Karpas-422 (cell line): Measurements from ENCODE around the gene EGFLAM. TPM values are rescaled to one million over a fixed set of nuclear protein-coding genes. Genes with fewer than 3 reads are reported as not detected.
A peak's percentile ranks its signal among the peaks of the same experiment; 100 is the strongest.

Experiments
- DNase-seq: peaks from one replicate; pipeline ENCODE4 v3.0.0-alpha.2; 2015
- H2AFZ ChIP-seq: fragments of 200-600 bp; sonication (generic); 2 replicates; pipeline ENCODE4 v1.6.1; 2014; ENCODE audit warnings: antibody characterized with exemption, low read length, mixed read lengths
- H3K27ac ChIP-seq: fragments of 200-600 bp; sonication (generic); 2 replicates; pipeline ENCODE4 v1.5.1; 2014; ENCODE audit warnings: mild to moderate bottlenecking, low read length, moderate library complexity
- H3K27me3 ChIP-seq: fragments of 200-600 bp; sonication (generic); 2 replicates; pipeline ENCODE4 v1.6.1; 2014; ENCODE audit warnings: low read length, mixed read lengths
- H3K36me3 ChIP-seq: fragments of 200-600 bp; sonication (generic); 2 replicates; pipeline ENCODE4 v1.6.1; 2014; ENCODE audit warnings: low read length, mixed read lengths; ENCODE audit not compliant: insufficient read depth
- H3K4me1 ChIP-seq: fragments of 200-600 bp; sonication (generic); 2 replicates; pipeline ENCODE4 v1.6.1; 2014; ENCODE audit warnings: mild to moderate bottlenecking, low read length, mixed read lengths
- H3K4me2 ChIP-seq: fragments of 200-600 bp; sonication (generic); 2 replicates; pipeline ENCODE4 v1.6.1; 2014; ENCODE audit warnings: low read length, low read depth, mild to moderate bottlenecking; ENCODE audit not compliant: poor library complexity, severe bottlenecking
- H3K4me3 ChIP-seq: fragments of 200-600 bp; sonication (generic); 2 replicates; pipeline ENCODE4 v1.5.1; 2014; ENCODE audit warnings: mild to moderate bottlenecking, antibody characterized with exemption, low read length, mixed read lengths
- H3K79me2 ChIP-seq: fragments of 200-600 bp; sonication (generic); 2 replicates; pipeline ENCODE4 v1.6.1; 2014; ENCODE audit warnings: mild to moderate bottlenecking, low read length, mixed read lengths
- H3K9ac ChIP-seq: fragments of 200-600 bp; sonication (generic); 2 replicates; pipeline ENCODE4 v1.6.0; 2014; ENCODE audit warnings: low read length
- H3K9me2 ChIP-seq: fragments of 200-600 bp; sonication (generic), shearing (Covaris generic); replicated peaks from 2 replicates; pipeline ENCODE4 v1.6.0; 2014; ENCODE audit warnings: mild to moderate bottlenecking, low read length, moderate library complexity; ENCODE audit not compliant: insufficient read depth
- H3K9me3 ChIP-seq: fragments of 300-700, 200-600 bp; sonication (generic); 2 replicates; pipeline ENCODE4 v1.6.1; 2014; ENCODE audit warnings: low read length, mixed read lengths
- H4K20me1 ChIP-seq: fragments of 200-600 bp; sonication (generic); 2 replicates; pipeline ENCODE4 v1.6.1; 2014; ENCODE audit warnings: mild to moderate bottlenecking, antibody characterized with exemption, low read length, low read depth; ENCODE audit not compliant: insufficient read depth
- total RNA-seq: library from RNA; depleted of rRNA; stranded (reverse); fragments of >200 nt; shearing (Covaris generic); gene quantifications from 2 replicates; pipeline ENCODE4 v1.2.3, GENCODE V29; 2014; ENCODE audit warnings: low replicate concordance; rRNA removed

The EGFLAM gene
- total RNA-seq: not detected in 2 replicates

DNA sequence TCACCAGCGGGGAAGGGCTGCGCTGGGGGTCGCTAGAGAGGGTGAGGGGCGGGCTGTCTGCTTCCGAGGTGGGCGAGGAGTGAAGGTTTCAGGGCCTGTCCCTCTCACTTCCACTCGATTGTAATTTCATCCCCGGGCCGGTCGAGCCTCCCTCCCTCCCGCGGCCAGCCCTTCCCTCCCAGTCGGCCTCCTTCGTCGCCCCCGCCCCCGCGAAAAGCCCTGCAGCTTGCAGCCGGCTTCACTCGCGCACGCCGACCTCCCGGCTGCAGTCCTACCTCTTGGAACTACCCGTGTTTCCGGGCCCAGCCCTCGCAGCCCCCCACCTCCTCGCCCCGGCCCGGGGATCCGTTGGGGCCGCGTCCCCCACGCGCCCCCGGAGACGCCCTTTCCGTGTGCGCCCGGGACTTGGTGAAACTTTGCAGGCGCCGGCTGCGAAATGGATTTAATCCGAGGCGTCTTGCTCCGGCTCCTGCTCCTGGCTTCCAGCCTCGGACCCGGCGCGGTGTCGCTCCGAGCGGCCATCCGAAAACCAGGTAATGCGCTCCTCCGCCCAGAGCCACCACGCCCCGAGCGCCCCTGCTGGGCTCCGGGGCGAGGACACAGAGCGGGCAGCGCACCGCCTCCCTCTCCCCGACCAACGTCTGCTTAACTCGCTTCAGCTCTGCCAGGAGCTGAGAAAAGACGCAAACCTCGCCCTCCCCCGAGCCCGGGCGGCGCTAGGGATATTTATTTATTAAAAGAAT is at the start of gene EGFLAM:
TSS of gene EGFLAM (plus strand) at position 241 of the 743 bp plus-strand sequence. CDS start at position 437, 196 bp downstream.
- Histone ChIP-seq H3K4me3 (no peak within 1 kb of the TSS), H3K36me3 (no peaks in the 10 kb centered on the region), H3K9me2 (no peaks in the 10 kb centered on the region), H3K27me3 (no peaks in the 10 kb centered on the region), H3K4me2 (no peak within 1 kb of the TSS), H3K9me3 (no peaks in the 10 kb centered on the region; the same call in 1 of the 2 replicates), H2AFZ (no peak within 1 kb of the TSS), H3K9ac (no peak within 1 kb of the TSS), H4K20me1 (no peaks in the 10 kb centered on the region), H3K79me2 (no peaks in the 10 kb centered on the region), H3K27ac (no peak within 1 kb of the TSS), H3K4me1 (no peaks in the 10 kb centered on the region)
- DNase-seq: no peak

DNA sequence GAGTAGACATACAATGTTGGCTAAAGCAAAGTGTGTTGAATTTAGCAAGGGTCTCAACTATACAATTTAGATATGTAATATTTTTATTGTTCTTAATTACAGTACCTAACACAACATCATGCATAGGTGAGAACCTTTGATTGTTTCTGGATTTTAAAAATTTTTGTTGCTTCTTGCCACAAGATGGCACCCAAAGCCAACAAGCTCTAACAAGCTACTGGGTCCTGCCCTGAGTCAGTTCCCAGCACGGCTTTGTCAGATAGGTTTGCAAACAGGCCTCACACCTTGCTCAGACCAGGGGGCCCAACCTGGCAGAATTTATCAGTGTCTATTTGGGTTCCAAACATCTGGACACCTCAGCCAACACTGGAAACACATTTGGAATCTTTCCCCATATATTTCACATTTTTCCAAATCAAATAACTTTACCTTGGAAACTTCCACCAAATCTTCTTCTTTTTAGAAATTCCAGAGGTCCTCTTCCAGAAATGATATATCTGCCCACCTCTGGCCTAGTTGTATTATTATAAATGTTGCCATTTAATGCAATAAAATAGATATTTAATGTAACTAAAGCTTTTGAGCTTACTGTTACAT is 49.5 kb upstream of the EGFLAM start:
- DNase-seq: peak; percentile 79
- no peak overlapping the region for H3K9ac ChIP-seq
- H3K9me2 ChIP-seq: no peaks in the 10 kb centered on the region
- H3K4me2 ChIP-seq: no peak overlapping the region
- no peak overlapping the region for H3K4me3 ChIP-seq
- H3K27ac ChIP-seq: no peak overlapping the region
- no peaks in the 10 kb centered on the region for H3K36me3 ChIP-seq
- H3K79me2 ChIP-seq: no peaks in the 10 kb centered on the region
- H3K27me3 ChIP-seq: no peaks in the 10 kb centered on the region
- no peaks in the 10 kb centered on the region for H4K20me1 ChIP-seq
- H3K9me3 ChIP-seq: no peaks in the 10 kb centered on the region
- no peaks in the 10 kb centered on the region for H3K4me1 ChIP-seq
- H2AFZ ChIP-seq: no peak overlapping the region

- H3K9ac ChIP-seq: no peak overlapping the region
- no peaks in the 10 kb centered on the region for H3K36me3 ChIP-seq
- H3K4me1 ChIP-seq: no peaks in the 10 kb centered on the region
- DNase-seq: no peak
- H3K4me3 ChIP-seq: no peak overlapping the region
- H3K27me3 ChIP-seq: no peaks in the 10 kb centered on the region
- no peaks in the 10 kb centered on the region for H4K20me1 ChIP-seq
- H3K79me2 ChIP-seq: no peaks in the 10 kb centered on the region
- H3K9me3 ChIP-seq: no peaks in the 10 kb centered on the region
- no peak overlapping the region for H2AFZ ChIP-seq
- no peaks in the 10 kb centered on the region for H3K9me2 ChIP-seq
- no peak overlapping the region for H3K27ac ChIP-seq
- no peak overlapping the region for H3K4me2 ChIP-seq
Measured at GRCh38 chr5:38210676-38211353, 47.5 kb upstream of the EGFLAM start.

- no peaks in the 10 kb centered on the region for H3K36me3 ChIP-seq
- H3K9me3 ChIP-seq: no peaks in the 10 kb centered on the region
- no peak overlapping the region for H2AFZ ChIP-seq
- no peaks in the 10 kb centered on the region for H3K4me1 ChIP-seq
- no peak overlapping the region for H3K9ac ChIP-seq
- no peaks in the 10 kb centered on the region for H3K27me3 ChIP-seq
- no peak for DNase-seq
- H3K4me3 ChIP-seq: no peak overlapping the region
- no peaks in the 10 kb centered on the region for H3K9me2 ChIP-seq
- no peak overlapping the region for H3K4me2 ChIP-seq
- no peaks in the 10 kb centered on the region for H3K79me2 ChIP-seq
- no peaks in the 10 kb centered on the region for H4K20me1 ChIP-seq
- no peak overlapping the region for H3K27ac ChIP-seq
Measured at GRCh38 chr5:38211354-38211710, 47.0 kb upstream of the EGFLAM start.

GRCh38 chr5:38212307-38212706 is 46.1 kb upstream of the EGFLAM start:
- H3K79me2 ChIP-seq: no peaks in the 10 kb centered on the region
- H3K27me3 ChIP-seq: no peaks in the 10 kb centered on the region
- DNase-seq: no peak
- no peaks in the 10 kb centered on the region for H3K4me1 ChIP-seq
- H2AFZ ChIP-seq: no peak overlapping the region
- no peak overlapping the region for H3K4me2 ChIP-seq
- H3K9ac ChIP-seq: no peak overlapping the region
- H3K36me3 ChIP-seq: no peaks in the 10 kb centered on the region
- no peaks in the 10 kb centered on the region for H3K9me2 ChIP-seq
- no peaks in the 10 kb centered on the region for H4K20me1 ChIP-seq
- H3K9me3 ChIP-seq: no peaks in the 10 kb centered on the region
- no peak overlapping the region for H3K4me3 ChIP-seq
- no peak overlapping the region for H3K27ac ChIP-seq

GRCh38 chr5:38226091-38226490 is 32.3 kb upstream of the EGFLAM start:
- Histone ChIP-seq H3K36me3 (no peaks in the 10 kb centered on the region), H4K20me1 (no peaks in the 10 kb centered on the region), H3K4me1 (no peaks in the 10 kb centered on the region), H3K27ac (no peak overlapping the region), H3K79me2 (no peaks in the 10 kb centered on the region), H3K27me3 (no peaks in the 10 kb centered on the region), H3K9me2 (no peaks in the 10 kb centered on the region), H3K4me2 (no peak overlapping the region), H3K9ac (no peak overlapping the region), H3K9me3 (no peaks in the 10 kb centered on the region), H2AFZ (no peak overlapping the region), H3K4me3 (no peak overlapping the region)
- DNase-seq: no peak

DNA sequence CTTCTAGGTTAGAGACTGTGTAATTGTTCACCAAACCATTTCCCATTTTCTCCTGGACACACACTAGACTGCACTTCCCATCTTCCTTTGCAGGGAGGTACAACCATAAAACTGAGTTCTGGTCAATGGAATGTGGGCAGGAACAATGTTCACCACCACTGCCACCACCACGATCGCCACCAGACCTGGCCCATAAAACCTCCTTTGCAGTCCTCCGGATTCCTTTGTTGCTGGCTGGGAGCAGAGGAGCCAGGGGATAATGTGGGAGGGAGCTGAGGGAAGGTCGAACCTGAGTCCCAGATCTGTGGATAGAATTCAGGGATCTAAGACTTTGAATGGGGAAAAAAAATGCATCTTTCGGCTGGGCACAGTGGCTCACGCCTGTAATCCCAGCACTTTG is 29.4 kb upstream of the EGFLAM start:
- H3K79me2 ChIP-seq: no peaks in the 10 kb centered on the region
- no peaks in the 10 kb centered on the region for H4K20me1 ChIP-seq
- no peak overlapping the region for H3K9ac ChIP-seq
- DNase-seq: no peak
- H3K27ac ChIP-seq: no peak overlapping the region
- no peaks in the 10 kb centered on the region for H3K4me1 ChIP-seq
- no peaks in the 10 kb centered on the region for H3K36me3 ChIP-seq
- H3K27me3 ChIP-seq: no peaks in the 10 kb centered on the region
- H3K9me3 ChIP-seq: no peaks in the 10 kb centered on the region
- H3K9me2 ChIP-seq: no peaks in the 10 kb centered on the region
- no peak overlapping the region for H3K4me3 ChIP-seq
- H3K4me2 ChIP-seq: no peak overlapping the region
- no peak overlapping the region for H2AFZ ChIP-seq

- no peaks in the 10 kb centered on the region for H3K9me2 ChIP-seq
- no peak overlapping the region for H3K4me3 ChIP-seq
- H3K9ac ChIP-seq: no peak overlapping the region
- no peak overlapping the region for H3K27ac ChIP-seq
- no peaks in the 10 kb centered on the region for H4K20me1 ChIP-seq
- no peaks in the 10 kb centered on the region for H3K36me3 ChIP-seq
- H3K79me2 ChIP-seq: no peaks in the 10 kb centered on the region
- no peaks in the 10 kb centered on the region for H3K9me3 ChIP-seq
- no peaks in the 10 kb centered on the region for H3K27me3 ChIP-seq
- H2AFZ ChIP-seq: no peak overlapping the region
- H3K4me2 ChIP-seq: no peak overlapping the region
- DNase-seq: no peak
- no peaks in the 10 kb centered on the region for H3K4me1 ChIP-seq
Measured at GRCh38 chr5:38234737-38235136, 23.6 kb upstream of the EGFLAM start.
